Stomach (tissue), 9 donors: ENCODE results near the gene LHX5. TPM values are rescaled to one million over a fixed set of nuclear protein-coding genes. Genes with fewer than 3 reads are reported as not detected.

Experiments used
- DNase-seq, 2 donors: peaks; one replicate each; pipeline versions ENCODE4 v3.0.0 to v3.0.0-alpha.2; 2013 to 2019
- H3K27ac ChIP-seq, 5 donors: fragments of 200-600 bp in 4 of 5; sonication (generic) in 4 of 5; one replicate each; pipeline ENCODE4 v1.5.1; 2013 to 2019; ENCODE audit warnings: mild to moderate bottlenecking in 1 of 5, moderate library complexity in 1 of 5
- H3K27me3 ChIP-seq, 3 donors: fragments of 200-600 bp; sonication (generic); one replicate each; pipeline ENCODE4 v1.5.1; 2017 to 2019; ENCODE audit warnings: mixed run types in 1 of 3
- H3K36me3 ChIP-seq, 4 donors: fragments of 200-600 bp; sonication (generic); 1 replicate in 3 of 4; 2 replicates in 1 of 4; pipeline ENCODE4 v1.5.1; 2016 to 2019
- H3K4me1 ChIP-seq, 4 donors: fragments of 200-600 bp; sonication (generic); one replicate each; pipeline ENCODE4 v1.5.1; 2016 to 2019
- H3K4me3 ChIP-seq, 4 donors: fragments of 200-600 bp; sonication (generic) in 3 of 4; one replicate each; pipeline ENCODE4 v1.5.1; 2016 to 2019; ENCODE audit warnings: mild to moderate bottlenecking in 1 of 4
- H3K9me3 ChIP-seq, 4 donors: fragments of 200-600 bp; sonication (generic); one replicate each; pipeline ENCODE4 v1.5.1; 2016 to 2019
- EP300 ChIP-seq: sonication (generic); formaldehyde crosslinking; IDR thresholded peaks from one replicate; pipeline ENCODE4 v1.6.1; 2017; ENCODE audit warnings: antibody characterized with exemption
- POLR2A ChIP-seq, 4 donors: fragments of 450-650 bp; IDR thresholded peaks; one replicate each; pipeline ENCODE4 v1.6.1; 2016; ENCODE audit warnings: antibody characterized with exemption in 4 of 4, control low read depth in 2 of 4, mild to moderate bottlenecking in 1 of 4, moderate library complexity in 1 of 4
- POLR2AphosphoS5 ChIP-seq, 3 donors: sonication (generic); formaldehyde crosslinking; IDR thresholded peaks; one replicate each; pipeline ENCODE4 v1.6.1; 2016; ENCODE audit warnings: antibody characterized with exemption in 3 of 3
- WGBS, 5 donors: extraction: QIAGEN DNeasy Blood & Tissue Kit in 3 of 5; methylation state at CpG; one replicate each; pipeline versions ENCODE4 v1.1.5 to v1.1.7; 2013 to 2018; 5-methylcytosine and 5-hydroxymethylcytosine counted together
- intact Hi-C: fragments of 100-400 bp; cut with DNase I; formaldehyde crosslinking; loops from one replicate; pipeline ENCODE4 v1.15.1; 2023; ENCODE audit warnings: low total_unique reads
- polyA plus RNA-seq, 3 donors: library from polyadenylated mRNA; stranded (reverse); fragments of 200-250 nt; gene quantifications; one replicate each; pipeline ENCODE4 v1.2.3, GENCODE V29; 2013
- total RNA-seq, 5 donors: library from RNA; depleted of rRNA; stranded (reverse); fragments of >200 nt; gene quantifications; one replicate each; pipeline versions ENCODE4 v1.1.0 to v1.2.3, GENCODE V29; 2014 to 2016
- TF ChIP-seq, protein P1 (sequence below), 7 experiments: fragments of 450-650 bp in 4 of 7; fragments of 200-600 bp in 3 of 7; sonication (generic) in 3 of 7; IDR thresholded peaks; one replicate each; pipeline ENCODE4 v1.5.1; 2016 to 2019; ENCODE audit warnings: antibody characterized with exemption in 7 of 7, control low read depth in 2 of 7, mild to moderate bottlenecking in 1 of 7
- donor health status: healthy with polysubstance abuse.
- donor health status: Bipolar disorder and iron deficiency.
- donor health status: healthy.

The LHX5 gene
- total and polyA plus RNA-seq, 8 donors = 0.29 to 1.4 (median 0.45) TPM; not detected in 3

DNA sequence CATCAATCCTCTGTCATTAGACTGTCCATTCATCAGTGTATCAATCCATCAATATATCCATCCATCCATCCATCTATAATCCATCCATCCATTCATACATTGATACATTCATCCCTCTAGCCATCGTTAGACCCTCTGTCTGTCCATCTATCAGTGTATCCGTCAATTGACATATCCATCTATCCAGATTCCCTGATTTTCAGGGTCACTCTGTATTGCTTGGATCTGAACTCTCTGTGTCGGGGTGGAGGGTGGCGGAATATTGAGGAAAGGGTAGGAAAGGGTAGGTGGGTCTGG, 32.4 kb downstream of the LHX5 start:
- Histone ChIP-seq H3K4me1 (no peaks in the 10 kb centered on the region), H3K27me3 (peaks cover 0 to 52% (median 11%) of the 10 kb centered on the region in 3 donors), H3K27ac (no peak overlapping the region), H3K4me3 (no peak overlapping the region), H3K9me3 (no peaks in the 10 kb centered on the region), H3K36me3 (no peaks in the 10 kb centered on the region)
- DNase-seq = no peak
- no peak for TF ChIP-seq POLR2AphosphoS5 (IDR thresholded peaks at IDR 0.05)
- TF ChIP-seq EP300 = no peak
- TF ChIP-seq POLR2A (IDR thresholded peaks at IDR 0.05) = no peak
- TF ChIP-seq, protein P1, sequence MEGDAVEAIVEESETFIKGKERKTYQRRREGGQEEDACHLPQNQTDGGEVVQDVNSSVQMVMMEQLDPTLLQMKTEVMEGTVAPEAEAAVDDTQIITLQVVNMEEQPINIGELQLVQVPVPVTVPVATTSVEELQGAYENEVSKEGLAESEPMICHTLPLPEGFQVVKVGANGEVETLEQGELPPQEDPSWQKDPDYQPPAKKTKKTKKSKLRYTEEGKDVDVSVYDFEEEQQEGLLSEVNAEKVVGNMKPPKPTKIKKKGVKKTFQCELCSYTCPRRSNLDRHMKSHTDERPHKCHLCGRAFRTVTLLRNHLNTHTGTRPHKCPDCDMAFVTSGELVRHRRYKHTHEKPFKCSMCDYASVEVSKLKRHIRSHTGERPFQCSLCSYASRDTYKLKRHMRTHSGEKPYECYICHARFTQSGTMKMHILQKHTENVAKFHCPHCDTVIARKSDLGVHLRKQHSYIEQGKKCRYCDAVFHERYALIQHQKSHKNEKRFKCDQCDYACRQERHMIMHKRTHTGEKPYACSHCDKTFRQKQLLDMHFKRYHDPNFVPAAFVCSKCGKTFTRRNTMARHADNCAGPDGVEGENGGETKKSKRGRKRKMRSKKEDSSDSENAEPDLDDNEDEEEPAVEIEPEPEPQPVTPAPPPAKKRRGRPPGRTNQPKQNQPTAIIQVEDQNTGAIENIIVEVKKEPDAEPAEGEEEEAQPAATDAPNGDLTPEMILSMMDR (IDR thresholded peaks at IDR 0.05) = no peak
- 39 to 43% (median 42%) methylated on average over 4 of the region's 4 CpGs for WGBS, 5 donors
- intact Hi-C loops = no loop called here

DNA sequence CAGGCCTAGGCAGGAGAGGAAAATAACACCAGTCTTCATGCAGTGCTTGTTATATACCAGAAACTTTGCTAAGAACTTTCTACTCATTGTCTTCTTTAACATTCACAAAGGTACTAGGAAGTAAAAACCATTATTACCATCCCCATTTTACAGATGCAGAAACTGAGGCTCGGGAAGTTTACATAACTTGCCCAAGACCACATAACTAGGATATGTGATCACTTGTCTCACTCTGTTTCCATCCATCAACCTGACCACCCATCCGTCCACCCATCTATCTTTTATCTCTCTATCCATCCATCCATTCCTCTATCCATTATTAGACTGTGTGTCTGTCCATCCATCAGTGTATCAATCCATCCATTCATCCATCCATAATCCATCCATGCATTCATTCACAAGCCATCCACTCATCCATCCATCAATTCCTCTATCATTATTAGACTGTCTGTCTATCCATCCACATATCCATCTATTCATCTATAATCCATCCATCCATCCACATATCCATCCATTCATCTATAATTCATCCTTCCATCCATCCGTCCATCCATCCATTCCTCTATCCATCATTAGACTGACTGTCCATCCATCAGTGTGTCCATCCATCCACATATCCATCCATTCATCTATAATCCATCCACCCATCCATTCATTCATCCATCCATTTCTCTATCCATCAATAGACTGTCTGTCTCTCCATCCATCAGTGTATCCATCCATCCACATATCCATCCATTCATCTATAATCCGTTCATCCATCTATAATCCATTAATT, 33.0 kb downstream of the LHX5 start:
- Histone ChIP-seq H3K4me1 (no peaks in the 10 kb centered on the region), H3K27me3 (peaks cover 0 to 47% (median 11%) of the 10 kb centered on the region in 3 donors), H3K36me3 (no peaks in the 10 kb centered on the region), H3K4me3 (no peak overlapping the region), H3K9me3 (no peaks in the 10 kb centered on the region), H3K27ac (no peak overlapping the region)
- TF ChIP-seq POLR2AphosphoS5 (IDR thresholded peaks at IDR 0.05) = no peak
- no peak for TF ChIP-seq POLR2A (IDR thresholded peaks at IDR 0.05)
- no peak for DNase-seq
- 72 to 90% (median 82%) methylated on average over 4 of the region's 4 CpGs for WGBS, 5 donors
- intact Hi-C loops = no loop called here

DNA sequence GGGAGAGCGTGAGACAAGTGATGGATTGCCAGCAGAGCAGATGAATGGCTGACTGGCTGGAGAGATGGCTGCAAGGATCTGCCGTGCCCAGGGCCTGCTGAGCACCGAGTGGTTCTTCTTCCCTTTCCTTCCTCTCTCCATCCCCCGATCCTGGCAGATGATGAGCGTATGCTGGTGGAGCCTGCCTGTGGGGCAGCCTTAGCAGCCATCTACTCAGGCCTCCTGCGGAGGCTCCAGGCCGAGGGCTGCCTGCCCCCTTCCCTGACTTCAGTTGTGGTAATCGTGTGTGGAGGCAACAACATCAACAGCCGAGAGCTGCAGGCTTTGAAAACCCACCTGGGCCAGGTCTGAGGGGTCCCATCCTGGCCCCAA, 34.0 kb downstream of the LHX5 start:
- no peaks in the 10 kb centered on the region for H3K9me3 ChIP-seq
- no peak for DNase-seq
- no peak overlapping the region for H3K4me3 ChIP-seq
- intact Hi-C loops = no loop called here
- no peaks in the 10 kb centered on the region for H3K4me1 ChIP-seq
- H3K36me3 ChIP-seq = no peaks in the 10 kb centered on the region
- TF ChIP-seq POLR2A (IDR thresholded peaks at IDR 0.05) = no peak
- TF ChIP-seq POLR2AphosphoS5 (IDR thresholded peaks at IDR 0.05) = no peak
- TF ChIP-seq EP300 = no peak
- TF ChIP-seq, protein P1 (IDR thresholded peaks at IDR 0.05) = no peak
- H3K27me3 ChIP-seq = peaks cover 0 to 37% (median 11%) of the 10 kb centered on the region in 3 donors
- no peak overlapping the region for H3K27ac ChIP-seq
- 59 to 70% (median 65%) methylated on average over 6 to 9 of the region's 9 CpGs for WGBS, 5 donors

DNA sequence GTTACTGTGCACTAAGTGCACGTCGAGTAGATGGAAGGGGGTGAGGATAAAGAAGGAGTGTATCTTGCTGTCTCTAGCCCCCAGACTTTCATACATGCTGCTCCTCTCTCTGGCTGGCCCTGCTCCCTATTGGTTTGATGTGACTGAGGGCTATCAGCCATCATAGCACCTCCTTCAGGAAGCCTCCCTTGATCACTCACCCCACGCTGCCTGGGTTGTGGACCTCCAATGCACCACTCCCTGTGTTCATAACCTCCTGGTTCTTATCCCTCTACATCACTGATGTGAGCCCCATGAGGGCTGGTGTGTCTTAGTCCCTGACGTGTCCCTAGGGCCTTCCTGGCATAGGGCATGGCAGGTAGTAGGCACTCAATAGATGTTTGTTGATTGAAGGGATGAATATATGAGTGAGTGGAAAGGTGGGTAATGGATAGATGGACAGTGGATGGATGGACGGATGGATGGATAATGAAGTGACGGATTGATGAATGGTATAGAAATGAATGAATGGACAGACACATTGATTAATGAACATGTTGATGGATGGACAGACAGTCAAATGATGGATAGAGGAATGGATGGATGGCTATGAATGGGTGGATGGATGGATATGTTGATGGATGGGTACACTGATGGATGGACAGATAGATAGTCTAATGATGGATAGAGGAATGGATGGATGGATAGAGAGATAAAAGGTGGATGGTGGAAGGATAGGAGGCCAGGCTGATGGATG, 34.5 kb downstream of the LHX5 start:
- H3K27me3 ChIP-seq = peaks cover 0 to 32% (median 11%) of the 10 kb centered on the region in 3 donors
- DNase-seq = no peak
- intact Hi-C loops = no loop called here
- 77 to 89% (median 86%) methylated on average over 6 of the region's 6 CpGs for WGBS, 5 donors
- no peaks in the 10 kb centered on the region for H3K4me1 ChIP-seq
- no peaks in the 10 kb centered on the region for H3K36me3 ChIP-seq
- H3K27ac ChIP-seq = no peak overlapping the region
- no peak for TF ChIP-seq POLR2A (IDR thresholded peaks at IDR 0.05)
- TF ChIP-seq, protein P1 (IDR thresholded peaks at IDR 0.05) = no peak
- TF ChIP-seq POLR2AphosphoS5 (IDR thresholded peaks at IDR 0.05) = no peak
- TF ChIP-seq EP300 = no peak
- no peak overlapping the region for H3K4me3 ChIP-seq
- H3K9me3 ChIP-seq = no peaks in the 10 kb centered on the region
